SU-DHL-6 (cell line): ENCODE results near the gene PKM.
A peak's percentile ranks its signal among the peaks of the same experiment; 100 is the strongest.

Experiments
- CTCF ChIP-seq: fragments of 200-600 bp; sonication (generic); IDR thresholded peaks from one replicate; pipeline ENCODE4 v1.5.1; 2017; ENCODE audit warnings: antibody characterized with exemption, mild to moderate bottlenecking, low read length, moderate library complexity; ENCODE audit not compliant: insufficient read depth, poor library complexity, severe bottlenecking
- EZH2phosphoT487 ChIP-seq: fragments of 200-600 bp; sonication (generic), shearing (Covaris generic); conservative IDR thresholded peaks from 2 replicates; pipeline ENCODE4 v1.6.1; 2018; ENCODE audit warnings: mild to moderate bottlenecking, antibody characterized with exemption, low read length, moderate library complexity, mixed read lengths

GRCh38 chr15:72155635-72156616 is 75.1 kb downstream of the PKM start:
- peak; percentile 62 for TF ChIP-seq CTCF
- no peak for TF ChIP-seq EZH2phosphoT487
